HFF-Myc (cell line): ENCODE results near the gene ITPR3.
"Not testable (repeated sequence)": the region's sequence is repeated elsewhere in the genome, so short reads cannot be mapped to it uniquely, and the experiment has no call there.

Experiments
- DNase-seq: peaks from one replicate; pipeline ENCODE4 v3.0.0-alpha.2; 2011; ENCODE audit warnings: low read depth; ENCODE audit errors: extremely low read depth
- H3K4me3 ChIP-seq: replicated peaks from 2 replicates; pipeline ENCODE4 v1.5.1; 2011; ENCODE audit warnings: low read depth, mild to moderate bottlenecking, control low read depth, low read length
- TF ChIP-seq, protein P1 (sequence below): IDR thresholded peaks from 2 replicates; pipeline ENCODE4 v1.5.1; 2012; ENCODE audit warnings: mild to moderate bottlenecking, low read depth, low read length, control low read depth; ENCODE audit errors: missing control alignments

The ITPR3 gene

DNA sequence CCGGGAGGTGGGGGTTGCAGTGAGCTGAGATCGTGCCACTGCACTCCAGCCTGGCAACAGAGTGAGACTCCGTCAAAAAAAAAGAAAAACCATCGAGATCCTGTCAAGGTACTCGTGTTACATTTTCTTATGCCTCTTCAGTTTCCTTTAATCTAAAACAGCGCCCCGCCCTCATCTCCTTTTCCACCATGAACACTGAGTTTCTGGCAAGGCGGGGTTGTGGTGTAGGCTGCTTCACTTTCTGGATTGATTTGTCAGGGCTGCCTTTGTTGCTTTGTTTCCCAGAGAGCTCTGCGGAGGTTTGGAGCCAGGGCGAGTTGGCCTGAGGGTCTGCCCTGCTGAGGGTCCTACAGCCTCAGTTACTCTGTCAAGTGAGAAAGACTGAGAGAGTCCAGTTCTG lies 8.9 kb downstream of the ITPR3 start:
- no peak overlapping the region for H3K4me3 ChIP-seq
- TF ChIP-seq, protein P1, sequence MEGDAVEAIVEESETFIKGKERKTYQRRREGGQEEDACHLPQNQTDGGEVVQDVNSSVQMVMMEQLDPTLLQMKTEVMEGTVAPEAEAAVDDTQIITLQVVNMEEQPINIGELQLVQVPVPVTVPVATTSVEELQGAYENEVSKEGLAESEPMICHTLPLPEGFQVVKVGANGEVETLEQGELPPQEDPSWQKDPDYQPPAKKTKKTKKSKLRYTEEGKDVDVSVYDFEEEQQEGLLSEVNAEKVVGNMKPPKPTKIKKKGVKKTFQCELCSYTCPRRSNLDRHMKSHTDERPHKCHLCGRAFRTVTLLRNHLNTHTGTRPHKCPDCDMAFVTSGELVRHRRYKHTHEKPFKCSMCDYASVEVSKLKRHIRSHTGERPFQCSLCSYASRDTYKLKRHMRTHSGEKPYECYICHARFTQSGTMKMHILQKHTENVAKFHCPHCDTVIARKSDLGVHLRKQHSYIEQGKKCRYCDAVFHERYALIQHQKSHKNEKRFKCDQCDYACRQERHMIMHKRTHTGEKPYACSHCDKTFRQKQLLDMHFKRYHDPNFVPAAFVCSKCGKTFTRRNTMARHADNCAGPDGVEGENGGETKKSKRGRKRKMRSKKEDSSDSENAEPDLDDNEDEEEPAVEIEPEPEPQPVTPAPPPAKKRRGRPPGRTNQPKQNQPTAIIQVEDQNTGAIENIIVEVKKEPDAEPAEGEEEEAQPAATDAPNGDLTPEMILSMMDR: no peak
- no peak for DNase-seq

DNA sequence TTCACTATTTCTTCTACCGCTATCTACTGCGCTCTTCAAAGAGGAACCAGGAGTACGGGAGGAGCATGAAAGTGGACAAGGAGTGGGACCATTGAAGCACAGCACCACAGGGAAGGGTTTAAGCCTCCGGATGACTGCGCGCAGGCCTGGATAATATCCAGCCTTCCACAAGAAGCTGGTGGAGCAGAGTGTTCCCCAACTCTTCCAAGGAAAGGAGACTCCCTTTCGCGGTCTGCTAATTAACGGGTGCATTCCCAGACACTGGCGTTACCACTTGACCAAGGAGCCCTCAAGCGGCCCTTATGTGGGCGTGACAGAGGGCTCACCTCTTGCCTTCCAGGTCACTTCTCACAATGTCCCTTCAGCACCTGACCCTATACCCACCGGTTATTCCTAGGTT lies 10.4 kb downstream of the ITPR3 start:
- not testable (repeated sequence) for DNase-seq, H3K4me3 ChIP-seq

DNA sequence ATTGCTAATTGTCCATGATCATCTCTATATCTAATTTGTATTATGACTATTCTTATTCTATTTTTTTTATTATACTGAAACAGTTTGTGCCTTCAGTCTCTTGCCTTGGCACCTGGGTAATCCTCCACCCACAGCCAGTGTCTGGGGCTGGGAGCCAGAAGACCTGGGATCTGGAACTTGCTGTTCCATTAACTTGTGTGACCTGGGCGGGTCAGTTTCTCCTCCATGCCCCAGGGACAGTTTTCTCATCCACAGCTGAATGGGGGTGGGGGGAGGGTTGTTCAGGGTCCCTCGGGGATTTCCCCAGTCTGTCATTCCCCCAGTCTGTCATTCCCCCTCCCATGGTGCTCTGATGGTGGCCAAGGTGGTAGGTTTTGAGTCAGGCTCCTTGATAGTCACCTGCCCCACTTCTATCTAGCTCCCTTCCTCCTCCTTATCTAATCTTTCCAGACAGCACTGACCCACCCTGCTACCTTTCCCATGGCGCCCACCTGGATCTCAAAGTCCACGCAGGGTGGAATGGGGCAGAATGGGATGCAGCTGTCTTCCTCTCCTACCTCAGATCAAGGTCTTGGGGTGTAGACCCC lies 10.9 kb downstream of the ITPR3 start:
- H3K4me3 ChIP-seq: no peak overlapping the region
- no peak for DNase-seq
- TF ChIP-seq, protein P1: no peak

DNA sequence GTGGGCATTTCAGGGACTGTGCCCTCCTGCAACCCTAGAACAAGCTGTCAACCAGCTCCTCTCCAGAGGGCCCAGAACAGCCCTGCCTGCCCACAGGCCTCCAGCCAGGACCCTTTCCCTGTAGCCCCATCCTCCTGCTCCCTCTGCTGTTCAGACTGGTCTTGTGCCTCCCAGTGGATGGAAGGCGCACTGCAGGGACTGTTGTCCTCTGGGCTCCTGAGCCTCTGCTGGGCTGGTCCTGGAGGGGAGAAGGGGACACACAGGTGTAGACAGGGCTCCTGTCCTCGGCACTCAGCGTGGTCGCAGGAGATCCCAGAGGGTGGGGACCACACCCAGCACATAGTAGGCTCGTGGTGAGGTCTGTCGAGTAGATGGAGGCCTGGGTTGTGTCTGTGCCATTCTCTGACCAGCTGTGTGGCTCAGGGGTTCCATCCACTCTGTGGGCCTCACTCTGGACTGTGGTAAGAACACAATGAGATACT lies 11.5 kb downstream of the ITPR3 start:
- TF ChIP-seq, protein P1: peak; percentile 79
- no peak overlapping the region for H3K4me3 ChIP-seq

DNA sequence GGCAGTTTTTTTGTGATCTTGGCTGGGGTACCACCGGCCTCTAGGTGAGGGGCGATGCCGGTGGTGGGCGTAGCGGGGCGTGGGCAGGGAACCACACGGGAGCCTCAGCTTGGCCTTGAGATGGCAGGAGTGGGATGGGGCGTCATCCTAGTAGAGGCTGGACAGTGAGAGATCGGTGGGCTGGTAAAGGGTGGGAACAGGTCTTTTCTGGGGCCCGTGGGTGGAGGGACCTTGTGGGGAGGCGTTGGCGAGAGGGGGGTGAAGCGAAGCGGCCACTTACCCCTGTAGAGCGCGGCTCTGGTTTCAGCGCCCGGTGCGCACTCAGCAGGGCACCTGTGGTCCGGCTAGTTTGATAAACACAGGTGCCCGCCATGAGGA lies 12.0 kb downstream of the ITPR3 start:
- peak overlapping the region; percentile 33 for H3K4me3 ChIP-seq
- DNase-seq: no peak
- TF ChIP-seq, protein P1: no peak

More for the DNA sequence above, 11.5 kb downstream of the ITPR3 start:
- no peak for DNase-seq

DNA sequence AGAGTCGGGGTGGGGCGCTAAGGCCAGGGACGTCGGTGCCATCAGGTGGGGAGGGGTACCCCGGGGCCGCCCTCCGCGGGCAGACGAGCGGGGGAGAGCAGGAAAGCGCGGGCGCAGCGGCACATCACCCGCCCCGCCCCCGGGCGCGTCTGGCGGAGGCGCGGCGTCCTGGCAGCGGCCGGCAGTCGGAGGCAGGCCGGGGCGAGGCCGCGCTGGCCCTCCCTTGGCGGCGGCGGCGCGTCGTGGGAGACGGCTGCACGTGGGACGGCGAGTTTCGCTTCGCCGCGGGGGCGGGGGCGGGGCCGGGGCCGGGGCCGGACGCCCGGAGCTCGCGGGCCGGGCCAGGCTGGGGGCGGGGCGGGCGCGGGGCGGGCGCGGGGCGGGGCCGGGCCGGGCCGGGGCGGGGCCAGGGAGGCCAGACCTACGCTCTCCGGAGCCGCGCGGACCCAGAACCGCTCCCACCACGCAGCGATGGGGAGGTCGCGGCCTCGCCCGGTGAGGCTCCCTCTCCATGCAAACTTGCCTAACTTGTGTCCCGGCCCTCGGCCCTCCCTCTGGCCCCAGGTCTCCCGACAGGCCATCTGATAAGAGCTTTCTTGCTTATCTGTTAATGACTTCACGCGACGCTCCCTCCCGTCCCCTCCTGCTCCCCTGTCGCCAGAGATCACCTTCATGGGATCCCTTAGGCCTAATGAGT lies 12.5 kb downstream of the ITPR3 start:
- DNase-seq: no peak
- H3K4me3 ChIP-seq: peak overlapping the region; percentile 41
- TF ChIP-seq, protein P1: no peak

DNA sequence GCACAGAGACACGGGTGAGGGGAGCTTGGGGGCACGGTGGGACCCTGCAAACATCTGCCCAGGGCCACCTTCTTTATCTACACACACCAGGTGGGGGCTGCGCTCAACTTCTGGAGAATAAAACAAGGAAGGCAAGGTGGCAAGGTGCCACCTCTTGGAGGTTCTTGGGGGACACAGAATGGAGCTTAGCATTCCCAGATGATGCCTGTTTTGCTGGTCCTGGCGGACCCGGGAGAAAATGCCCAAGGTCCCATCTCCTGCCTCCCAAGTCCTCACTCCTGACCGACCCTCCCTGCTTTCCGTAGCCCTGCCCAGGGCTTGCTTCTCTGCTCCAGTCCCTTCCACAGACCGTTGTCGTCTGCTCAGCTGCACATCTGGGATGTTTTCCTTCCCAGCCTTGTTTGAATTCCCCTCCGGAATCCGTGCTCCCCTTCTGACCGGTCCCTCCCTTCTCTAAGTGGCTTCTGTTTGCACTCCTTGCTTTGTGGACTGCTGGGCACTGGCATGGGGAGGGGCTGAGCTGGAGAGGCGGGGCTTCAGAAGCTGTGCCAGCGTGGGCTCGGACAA lies 13.1 kb downstream of the ITPR3 start:
- DNase-seq: no peak
- H3K4me3 ChIP-seq: peak overlapping the region; percentile 41
- TF ChIP-seq, protein P1: no peak
